GM21528 (cell line): Measurements from ENCODE around the gene GABRG3.
"Not testable (repeated sequence)": the region's sequence is repeated elsewhere in the genome, so short reads cannot be mapped to it uniquely, and the experiment has no call there.

Source experiments
- ATAC-seq: cut with Tn5 transposase; IDR thresholded peaks from one replicate; pipeline ENCODE4 v1.9.1; 2021; ENCODE audit warnings: mild to moderate bottlenecking, moderate library complexity; ENCODE audit not compliant: unreplicated experiment, low FRiP score

The GABRG3 gene

DNA sequence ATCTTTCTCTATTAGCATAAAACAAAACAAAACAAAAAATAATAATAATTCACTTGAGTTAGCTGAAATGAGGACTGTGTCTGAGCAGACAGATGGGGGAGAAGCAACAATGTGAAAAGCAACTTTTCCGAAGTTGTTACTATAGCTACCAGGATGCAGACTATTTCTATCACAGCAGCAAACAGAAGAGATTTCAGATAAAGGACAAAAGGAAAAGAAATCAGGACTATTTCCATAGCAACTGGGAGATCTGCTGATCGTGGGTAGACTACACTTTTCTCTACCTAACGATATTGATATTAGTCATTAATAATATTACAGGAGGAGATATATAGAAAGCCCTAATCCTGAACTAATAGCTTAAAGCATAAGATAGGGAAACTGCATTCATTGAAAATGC, 321.7 kb downstream of the GABRG3 start:
- no peak for ATAC-seq

GRCh38 chr15:27293607-27294006, 322.6 kb downstream of the GABRG3 start:
- no peak for ATAC-seq

DNA sequence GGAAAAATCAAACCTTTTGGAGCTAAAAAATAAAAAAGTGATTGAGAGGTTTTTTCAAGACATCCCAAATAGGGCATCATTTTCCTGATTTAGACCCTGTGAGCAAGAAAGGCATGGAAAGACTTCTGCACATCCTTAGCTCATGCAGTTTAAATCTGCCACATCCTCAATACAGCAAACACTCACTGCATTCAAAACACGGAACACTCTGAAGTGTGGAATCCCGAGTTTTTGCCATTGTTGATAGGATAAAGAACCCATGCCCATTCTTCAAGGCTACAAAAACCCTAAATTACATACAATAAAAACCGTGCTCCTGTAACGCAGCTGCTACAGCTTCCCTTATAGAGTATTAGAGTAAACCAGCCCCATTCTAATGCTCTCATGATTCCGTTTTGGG, 346.8 kb downstream of the GABRG3 start:
- ATAC-seq, result no peak

GRCh38 chr15:27323801-27324200, 352.8 kb downstream of the GABRG3 start:
- no peak for ATAC-seq

- ATAC-seq, result no peak
Measured at GRCh38 chr15:27324886-27325615, 354.1 kb downstream of the GABRG3 start.

- ATAC-seq, result no peak
Measured at GRCh38 chr15:27327467-27328025, 356.6 kb downstream of the GABRG3 start.

- no peak for ATAC-seq
Measured at GRCh38 chr15:27328186-27328585, 357.2 kb downstream of the GABRG3 start.

- ATAC-seq, result no peak
Measured at GRCh38 chr15:27328608-27329007, 357.6 kb downstream of the GABRG3 start.

DNA sequence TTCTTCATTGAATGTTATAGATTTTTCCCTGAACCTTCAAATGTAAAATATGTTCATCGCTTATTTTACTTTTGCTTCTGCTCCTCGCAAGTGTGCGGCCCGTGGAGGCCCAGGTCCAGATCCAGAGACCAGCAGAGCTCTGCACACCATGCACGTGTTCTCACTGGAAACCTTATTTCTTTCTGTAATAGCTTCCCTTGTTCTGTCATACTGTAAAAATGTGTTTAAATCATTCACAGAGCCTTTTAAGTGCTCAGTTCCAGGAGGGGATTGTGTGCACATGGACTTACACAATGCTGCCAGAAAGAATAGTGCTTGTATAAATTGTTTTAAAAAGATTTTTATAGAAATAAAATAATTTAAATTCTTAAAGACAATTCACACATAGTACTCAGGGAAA, 359.3 kb downstream of the GABRG3 start:
- no peak for ATAC-seq

GRCh38 chr15:27336676-27337075, 365.7 kb downstream of the GABRG3 start:
- no peak for ATAC-seq

GRCh38 chr15:27339138-27339537, 368.2 kb downstream of the GABRG3 start:
- ATAC-seq, result no peak

DNA sequence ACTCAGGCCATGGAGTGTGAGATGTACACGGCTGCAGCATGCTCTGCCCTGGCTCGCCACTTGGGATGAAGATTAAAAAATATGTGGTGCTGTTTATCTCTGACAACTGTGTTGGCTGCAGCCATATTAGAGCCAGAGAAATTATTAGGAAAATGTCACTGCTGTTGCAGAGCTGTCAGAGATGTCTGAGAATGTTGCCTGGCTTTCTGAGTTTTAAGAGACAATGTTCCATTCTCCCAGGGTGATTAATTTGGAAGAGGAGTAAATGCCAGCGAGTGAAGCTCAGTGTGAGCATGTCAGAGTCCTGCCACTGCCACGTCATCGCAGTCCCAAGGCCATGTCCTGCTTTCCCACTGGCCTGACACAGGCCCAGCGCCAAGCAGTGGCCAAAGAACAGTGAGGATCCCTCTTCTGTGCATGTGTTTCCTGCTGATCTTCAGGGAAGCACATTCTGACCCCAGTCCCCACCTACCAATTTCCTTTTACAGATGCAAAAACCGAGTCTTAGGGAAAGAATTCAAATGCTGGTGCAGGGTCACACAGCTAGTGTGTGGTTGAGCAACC, 370.9 kb downstream of the GABRG3 start:
- no peak for ATAC-seq

GRCh38 chr15:27342991-27343390, 372.0 kb downstream of the GABRG3 start:
- ATAC-seq, result no peak

DNA sequence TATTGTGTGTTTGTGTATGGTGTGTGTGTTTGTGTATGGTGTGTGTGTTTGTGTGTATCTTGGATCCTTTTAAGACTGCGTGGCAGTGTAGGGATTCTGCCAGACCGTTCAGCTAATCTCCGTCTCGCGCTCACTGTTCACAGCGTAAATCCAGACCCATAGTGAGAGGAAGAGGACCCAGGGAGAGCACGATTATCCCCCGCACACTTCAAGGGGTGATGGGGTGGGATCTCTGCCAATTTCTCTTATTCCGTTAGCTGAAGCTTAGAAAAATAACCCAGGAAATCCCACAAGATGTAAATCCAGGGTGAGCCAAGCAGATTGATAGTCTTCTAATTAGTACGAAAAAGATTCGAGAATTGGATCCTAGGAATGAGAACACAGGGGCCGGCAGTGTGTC, 381.2 kb downstream of the GABRG3 start:
- no peak for ATAC-seq

- no peak for ATAC-seq
Measured at GRCh38 chr15:27353856-27354255, 382.9 kb downstream of the GABRG3 start.

- ATAC-seq, result no peak
Measured at GRCh38 chr15:27358751-27359434, 387.9 kb downstream of the GABRG3 start.

GRCh38 chr15:27359586-27359985, 388.6 kb downstream of the GABRG3 start:
- ATAC-seq, result no peak

GRCh38 chr15:27360316-27360715, 389.3 kb downstream of the GABRG3 start:
- no peak for ATAC-seq

GRCh38 chr15:27361438-27361837, 390.5 kb downstream of the GABRG3 start:
- ATAC-seq, result no peak

GRCh38 chr15:27365456-27365855, 394.5 kb downstream of the GABRG3 start:
- no peak for ATAC-seq

GRCh38 chr15:27377391-27377790, 406.4 kb downstream of the GABRG3 start:
- ATAC-seq, result not testable (repeated sequence)
